ENCODE measurements around the gene BMF. TPM values are rescaled to one million over a fixed set of nuclear protein-coding genes. Genes with fewer than 3 reads are reported as not detected.
"Not testable (repeated sequence)": the region's sequence is repeated elsewhere in the genome, so short reads cannot be mapped to it uniquely, and the experiment has no call there.

BMF gene
- total and polyA plus RNA-seq, 2 experiments from 2014 or later: 0.40 to 1.1 TPM

- no peaks in the 10 kb centered on the region for H3K36me3 ChIP-seq (ENCODE audit: low read depth)
- no peaks in the 10 kb centered on the region for H3K9me3 ChIP-seq (ENCODE audit: low read depth)
- no peaks in the 10 kb centered on the region for H3F3A ChIP-seq (ENCODE audit: insufficient read depth)
- no peaks in the 10 kb centered on the region; the same call in 1 of the 2 replicates for H3K27me3 ChIP-seq (replicated peaks; ENCODE audit: insufficient read depth)
- H3K27ac ChIP-seq: no peak overlapping the region
- no peak overlapping the region for H3K9ac ChIP-seq
- no peak overlapping the region for H2AFZ ChIP-seq
- no peak for TF ChIP-seq EZH2phosphoT487 (IDR thresholded peaks at IDR 0.05; ENCODE audit: insufficient read depth, low read depth)
- H3K9me2 ChIP-seq (ENCODE audit: insufficient read depth): no peaks in the 10 kb centered on the region
- H4K20me1 ChIP-seq (ENCODE audit: insufficient read depth): no peaks in the 10 kb centered on the region
- in situ Hi-C loops (cut with MboI): no loop called here
- no peak for DNase-seq
- H3K79me2 ChIP-seq (ENCODE audit: insufficient read depth): no peaks in the 10 kb centered on the region
- 72 to 76% methylated on average over 6 of the region's 6 CpGs for WGBS, 2 experiments (ENCODE audit: low coverage in 1 of 2, low lambda C conversion rate in 2 of 2, missing lambda C conversion rate in 2 of 2)
- H3K4me1 ChIP-seq (ENCODE audit: insufficient read depth): no peaks in the 10 kb centered on the region
- H3K4me3 ChIP-seq: no peak overlapping the region
- H3K4me2 ChIP-seq (ENCODE audit: unreplicated experiment): no peak overlapping the region
Measured at GRCh38 chr15:40136470-40137302, 28.0 kb upstream of the BMF start.

- H3K4me3 ChIP-seq; H3K9ac ChIP-seq; H3K36me3 ChIP-seq (ENCODE audit: low read depth); H3K79me2 ChIP-seq (ENCODE audit: insufficient read depth); H3K27ac ChIP-seq; H3K9me2 ChIP-seq (ENCODE audit: insufficient read depth); H3K4me1 ChIP-seq (ENCODE audit: insufficient read depth); H4K20me1 ChIP-seq (ENCODE audit: insufficient read depth); H2AFZ ChIP-seq; H3K4me2 ChIP-seq (ENCODE audit: unreplicated experiment); in situ Hi-C loops (cut with MboI); H3K27me3 ChIP-seq (replicated peaks; ENCODE audit: insufficient read depth); DNase-seq; H3F3A ChIP-seq (ENCODE audit: insufficient read depth); H3K9me3 ChIP-seq (ENCODE audit: low read depth): not testable (repeated sequence)
- 33 to 47% methylated on average over 1 of the region's 1 CpG for WGBS, 2 experiments (ENCODE audit: low coverage in 1 of 2, low lambda C conversion rate in 2 of 2, missing lambda C conversion rate in 2 of 2)
Measured at GRCh38 chr15:40135846-40136450, 27.3 kb upstream of the BMF start.

GRCh38 chr15:40134885-40135284 lies 26.2 kb upstream of the BMF start:
- Histone ChIP-seq H3K4me1 (ENCODE audit: insufficient read depth) (no peaks in the 10 kb centered on the region), H4K20me1 (ENCODE audit: insufficient read depth) (no peaks in the 10 kb centered on the region), H3K27ac (no peak overlapping the region), H3K4me3 (no peak overlapping the region), H3F3A (ENCODE audit: insufficient read depth) (no peaks in the 10 kb centered on the region), H3K9me3 (ENCODE audit: low read depth) (no peaks in the 10 kb centered on the region), H3K36me3 (ENCODE audit: low read depth) (no peaks in the 10 kb centered on the region), H3K4me2 (ENCODE audit: unreplicated experiment) (no peak overlapping the region), H2AFZ (no peak overlapping the region), H3K27me3 (replicated peaks; ENCODE audit: insufficient read depth) (no peaks in the 10 kb centered on the region; the same call in 1 of the 2 replicates), H3K9me2 (ENCODE audit: insufficient read depth) (no peaks in the 10 kb centered on the region), H3K79me2 (ENCODE audit: insufficient read depth) (no peaks in the 10 kb centered on the region), H3K9ac (no peak overlapping the region)
- no peak for DNase-seq
- TF ChIP-seq EZH2phosphoT487 (IDR thresholded peaks at IDR 0.05; ENCODE audit: insufficient read depth, low read depth) (no peak), EZH2 (IDR thresholded peaks at IDR 0.05; ENCODE audit: insufficient read depth, poor library complexity, severe bottlenecking) (no peak)
- WGBS, 2 experiments (ENCODE audit: low coverage in 1 of 2, low lambda C conversion rate in 2 of 2, missing lambda C conversion rate in 2 of 2): 57% methylated on average over 9 of the region's 9 CpGs
- in situ Hi-C loops (cut with MboI): no loop called here

- Histone ChIP-seq H3K9me3 (ENCODE audit: low read depth) (no peaks in the 10 kb centered on the region), H3K9me2 (ENCODE audit: insufficient read depth) (no peaks in the 10 kb centered on the region), H3K36me3 (ENCODE audit: low read depth) (no peaks in the 10 kb centered on the region), H3K9ac (no peak overlapping the region), H3K27me3 (replicated peaks; ENCODE audit: insufficient read depth) (no peaks in the 10 kb centered on the region; the same call in 1 of the 2 replicates), H3K4me1 (ENCODE audit: insufficient read depth) (no peaks in the 10 kb centered on the region), H3K4me2 (ENCODE audit: unreplicated experiment) (no peak overlapping the region), H3F3A (ENCODE audit: insufficient read depth) (no peaks in the 10 kb centered on the region), H3K79me2 (ENCODE audit: insufficient read depth) (no peaks in the 10 kb centered on the region), H3K27ac (no peak overlapping the region), H2AFZ (no peak overlapping the region), H4K20me1 (ENCODE audit: insufficient read depth) (no peaks in the 10 kb centered on the region), H3K4me3 (no peak overlapping the region)
- no peak for TF ChIP-seq EZH2phosphoT487 (IDR thresholded peaks at IDR 0.05; ENCODE audit: insufficient read depth, low read depth)
- no peak for TF ChIP-seq EZH2 (IDR thresholded peaks at IDR 0.05; ENCODE audit: insufficient read depth, poor library complexity, severe bottlenecking)
- DNase-seq: no peak
- WGBS, 2 experiments (ENCODE audit: low coverage in 1 of 2, low lambda C conversion rate in 2 of 2, missing lambda C conversion rate in 2 of 2): 96% methylated on average over 13 of the region's 13 CpGs
- in situ Hi-C loops (cut with MboI): no loop called here
Measured at GRCh38 chr15:40133544-40133943, 24.9 kb upstream of the BMF start.
